ENCODE measurements around the gene HDLBP. TPM values are rescaled to one million over a fixed set of nuclear protein-coding genes. Genes with fewer than 3 reads are reported as not detected.

The HDLBP gene
- total RNA-seq, 1 donor from 2014 or later, result 300 TPM

DNA sequence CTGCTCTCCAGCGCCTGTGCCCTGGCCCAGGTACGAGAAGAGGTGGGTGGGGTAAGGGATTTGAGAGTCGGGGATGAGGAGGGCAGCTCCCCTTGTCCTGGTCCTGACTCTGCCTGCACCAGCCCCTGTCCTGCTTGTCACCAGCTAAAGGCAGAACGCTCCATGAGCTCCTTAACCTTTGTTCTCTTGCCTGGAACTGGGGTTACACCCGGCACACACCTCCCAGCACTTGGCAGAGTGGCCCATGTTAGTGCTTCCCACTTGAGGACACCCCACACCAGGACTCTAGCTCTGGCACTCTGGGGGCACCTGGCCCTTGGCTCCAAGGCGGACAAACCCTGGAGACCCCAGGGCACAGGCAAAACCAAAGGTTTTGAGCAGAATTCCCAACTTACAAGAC is 107.8 kb downstream of the HDLBP start:
- H3K4me3 ChIP-seq, result no peak overlapping the region
- H3K27ac ChIP-seq, result no peak overlapping the region
- DNase-seq (ENCODE audit: extremely low spot score in 2 of 2), result no peak
- TF ChIP-seq POLR2A (IDR thresholded peaks at IDR 0.05), result no peak
- no peak for TF ChIP-seq POLR2AphosphoS5 (IDR thresholded peaks at IDR 0.05; ENCODE audit: insufficient read depth in 1 of 2, low read depth in 1 of 2)
- no peak for TF ChIP-seq CTCF (IDR thresholded peaks at IDR 0.05)
- H3K9me3 ChIP-seq, result no peaks in the 10 kb centered on the region
- H3K27me3 ChIP-seq, result no peaks in the 10 kb centered on the region
- no peaks in the 10 kb centered on the region for H3K4me1 ChIP-seq
- intact Hi-C loops (cut with DNase I), result no loop called here
- no peaks in the 10 kb centered on the region for H3K36me3 ChIP-seq

- no peak overlapping the region for H3K27ac ChIP-seq
- no peaks in the 10 kb centered on the region for H3K36me3 ChIP-seq
- H3K9me3 ChIP-seq, result no peaks in the 10 kb centered on the region
- intact Hi-C loops (cut with DNase I), result no loop called here
- H3K27me3 ChIP-seq, result no peaks in the 10 kb centered on the region
- no peaks in the 10 kb centered on the region for H3K4me1 ChIP-seq
- TF ChIP-seq CTCF (IDR thresholded peaks at IDR 0.05) (no peak), POLR2AphosphoS5 (IDR thresholded peaks at IDR 0.05; ENCODE audit: insufficient read depth in 1 of 2, low read depth in 1 of 2) (no peak), POLR2A (IDR thresholded peaks at IDR 0.05) (no peak)
- no peak for DNase-seq (ENCODE audit: extremely low spot score in 2 of 2)
- no peak overlapping the region for H3K4me3 ChIP-seq
These were observed 108.3 kb downstream of the HDLBP start for GRCh38 chr2:241207151-241207550.

- H3K4me3 ChIP-seq, result no peak overlapping the region
- H3K9me3 ChIP-seq, result no peaks in the 10 kb centered on the region
- no peak for DNase-seq (ENCODE audit: extremely low spot score in 2 of 2)
- intact Hi-C loops (cut with DNase I), result no loop called here
- no peaks in the 10 kb centered on the region for H3K27me3 ChIP-seq
- H3K27ac ChIP-seq, result no peak overlapping the region
- TF ChIP-seq CTCF (IDR thresholded peaks at IDR 0.05) (no peak), POLR2AphosphoS5 (IDR thresholded peaks at IDR 0.05; ENCODE audit: insufficient read depth in 1 of 2, low read depth in 1 of 2) (no peak), POLR2A (IDR thresholded peaks at IDR 0.05) (no peak)
- no peaks in the 10 kb centered on the region for H3K4me1 ChIP-seq
- no peaks in the 10 kb centered on the region for H3K36me3 ChIP-seq
These were observed 110.4 kb downstream of the HDLBP start for GRCh38 chr2:241205086-241205485.

GRCh38 chr2:241204490-241204889 is 111.0 kb downstream of the HDLBP start:
- H3K27me3 ChIP-seq, result no peaks in the 10 kb centered on the region
- no peak overlapping the region for H3K4me3 ChIP-seq
- TF ChIP-seq POLR2A (IDR thresholded peaks at IDR 0.05), result no peak
- H3K9me3 ChIP-seq, result no peaks in the 10 kb centered on the region
- no peak for DNase-seq (ENCODE audit: extremely low spot score in 2 of 2)
- H3K4me1 ChIP-seq, result no peaks in the 10 kb centered on the region
- H3K36me3 ChIP-seq, result no peaks in the 10 kb centered on the region
- intact Hi-C loops (cut with DNase I), result no loop called here
- no peak overlapping the region for H3K27ac ChIP-seq

GRCh38 chr2:241204010-241204384 is 111.5 kb downstream of the HDLBP start:
- Histone ChIP-seq H3K4me1 (no peaks in the 10 kb centered on the region), H3K27ac (no peak overlapping the region), H3K9me3 (no peaks in the 10 kb centered on the region), H3K4me3 (no peak overlapping the region), H3K36me3 (no peaks in the 10 kb centered on the region), H3K27me3 (no peaks in the 10 kb centered on the region)
- TF ChIP-seq POLR2AphosphoS5 (IDR thresholded peaks at IDR 0.05; ENCODE audit: insufficient read depth in 1 of 2, low read depth in 1 of 2), result no peak
- no peak for TF ChIP-seq POLR2A (IDR thresholded peaks at IDR 0.05)
- no peak for TF ChIP-seq CTCF (IDR thresholded peaks at IDR 0.05)
- intact Hi-C loops (cut with DNase I), result no loop called here
- no peak for DNase-seq (ENCODE audit: extremely low spot score in 2 of 2)
